KMS-11 (cell line): ENCODE data around the gene RSRC2.
"Not testable (repeated sequence)": the region's sequence is repeated elsewhere in the genome, so short reads cannot be mapped to it uniquely, and the experiment has no call there.

Experiments
- H2AFZ ChIP-seq: fragments of 200-600 bp; sonication (generic); 2 replicates; pipeline ENCODE4 v1.6.1; 2016; ENCODE audit warnings: antibody characterized with exemption, mixed run types, low read depth
- H3K27ac ChIP-seq: fragments of 200-600 bp; sonication (generic); 2 replicates; pipeline ENCODE4 v1.6.1; 2016; ENCODE audit warnings: mild to moderate bottlenecking, mixed run types
- H3K27me3 ChIP-seq: fragments of 200-600 bp; sonication (generic); 2 replicates; pipeline ENCODE4 v1.6.1; 2017; ENCODE audit warnings: mild to moderate bottlenecking, low read depth, mixed run types, moderate library complexity; ENCODE audit not compliant: insufficient read depth
- H3K36me3 ChIP-seq: fragments of 200-600 bp; sonication (generic); 2 replicates; pipeline ENCODE4 v1.6.1; 2017; ENCODE audit warnings: mild to moderate bottlenecking, mixed run types; ENCODE audit not compliant: insufficient read depth
- H3K4me1 ChIP-seq: fragments of 200-600 bp; sonication (generic); 2 replicates; pipeline ENCODE4 v1.6.1; 2016; ENCODE audit warnings: mild to moderate bottlenecking, low read depth, mixed run types; ENCODE audit not compliant: poor library complexity, severe bottlenecking
- H3K4me2 ChIP-seq: fragments of 200-600 bp; sonication (generic); 2 replicates; pipeline ENCODE4 v1.7.0; 2016; ENCODE audit warnings: mild to moderate bottlenecking, mixed run types
- H3K4me3 ChIP-seq: fragments of 200-600 bp; sonication (generic); IDR thresholded peaks from 2 replicates; pipeline ENCODE4 v1.6.1; 2017; ENCODE audit warnings: low read depth, low read length, mixed read lengths; ENCODE audit not compliant: insufficient read depth
- H3K79me2 ChIP-seq: fragments of 200-600 bp; sonication (generic); 2 replicates; pipeline ENCODE4 v1.6.1; 2016; ENCODE audit warnings: low read depth, mixed run types; ENCODE audit not compliant: insufficient read depth
- H3K9ac ChIP-seq: fragments of 200-600 bp; sonication (generic); 2 replicates; pipeline ENCODE4 v1.6.1; 2016; ENCODE audit warnings: mild to moderate bottlenecking, mixed run types
- H4K20me1 ChIP-seq: fragments of 200-600 bp; sonication (generic); 2 replicates; pipeline ENCODE4 v1.6.1; 2016; ENCODE audit warnings: mild to moderate bottlenecking, mixed run types; ENCODE audit not compliant: insufficient read depth
- TF ChIP-seq, protein P1 (sequence below): fragments of 200-600 bp; sonication (generic); conservative IDR thresholded peaks from 2 replicates; pipeline ENCODE4 v1.6.1; 2017; ENCODE audit warnings: low read depth, mild to moderate bottlenecking, antibody characterized with exemption, low read length, moderate library complexity, mixed read lengths

Gene RSRC2

DNA sequence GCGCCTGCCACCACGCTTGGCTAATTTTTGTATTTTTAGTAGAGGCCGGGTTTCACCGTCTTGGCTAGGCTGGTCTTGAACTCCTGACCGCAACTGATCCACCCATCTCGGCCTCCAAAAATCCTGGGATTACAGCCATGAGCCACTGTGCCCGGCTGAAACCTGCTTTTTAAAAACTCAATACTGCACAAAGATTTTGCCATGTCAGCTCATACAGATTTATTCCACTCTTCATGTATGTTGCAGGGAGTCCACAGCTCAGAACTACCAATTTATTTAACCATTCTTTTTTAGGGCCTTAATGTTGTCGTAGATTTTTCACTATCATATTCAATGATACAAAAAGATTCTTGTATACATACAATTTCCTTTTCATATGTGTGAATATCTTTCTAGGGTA is 46.0 kb downstream of the RSRC2 start:
- no peak overlapping the region for H3K9ac ChIP-seq
- no peaks in the 10 kb centered on the region for H3K4me1 ChIP-seq
- no peaks in the 10 kb centered on the region for H3K79me2 ChIP-seq
- H3K36me3 ChIP-seq: peaks cover under 1% of the 10 kb centered on the region; the same call in 1 of the 2 replicates
- no peak overlapping the region for H3K27ac ChIP-seq
- no peaks in the 10 kb centered on the region for H4K20me1 ChIP-seq
- no peaks in the 10 kb centered on the region for H3K27me3 ChIP-seq
- no peak overlapping the region for H2AFZ ChIP-seq
- TF ChIP-seq, protein P1, sequence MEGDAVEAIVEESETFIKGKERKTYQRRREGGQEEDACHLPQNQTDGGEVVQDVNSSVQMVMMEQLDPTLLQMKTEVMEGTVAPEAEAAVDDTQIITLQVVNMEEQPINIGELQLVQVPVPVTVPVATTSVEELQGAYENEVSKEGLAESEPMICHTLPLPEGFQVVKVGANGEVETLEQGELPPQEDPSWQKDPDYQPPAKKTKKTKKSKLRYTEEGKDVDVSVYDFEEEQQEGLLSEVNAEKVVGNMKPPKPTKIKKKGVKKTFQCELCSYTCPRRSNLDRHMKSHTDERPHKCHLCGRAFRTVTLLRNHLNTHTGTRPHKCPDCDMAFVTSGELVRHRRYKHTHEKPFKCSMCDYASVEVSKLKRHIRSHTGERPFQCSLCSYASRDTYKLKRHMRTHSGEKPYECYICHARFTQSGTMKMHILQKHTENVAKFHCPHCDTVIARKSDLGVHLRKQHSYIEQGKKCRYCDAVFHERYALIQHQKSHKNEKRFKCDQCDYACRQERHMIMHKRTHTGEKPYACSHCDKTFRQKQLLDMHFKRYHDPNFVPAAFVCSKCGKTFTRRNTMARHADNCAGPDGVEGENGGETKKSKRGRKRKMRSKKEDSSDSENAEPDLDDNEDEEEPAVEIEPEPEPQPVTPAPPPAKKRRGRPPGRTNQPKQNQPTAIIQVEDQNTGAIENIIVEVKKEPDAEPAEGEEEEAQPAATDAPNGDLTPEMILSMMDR: no peak
- H3K4me2 ChIP-seq: no peak overlapping the region
- H3K4me3 ChIP-seq: no peak overlapping the region

DNA sequence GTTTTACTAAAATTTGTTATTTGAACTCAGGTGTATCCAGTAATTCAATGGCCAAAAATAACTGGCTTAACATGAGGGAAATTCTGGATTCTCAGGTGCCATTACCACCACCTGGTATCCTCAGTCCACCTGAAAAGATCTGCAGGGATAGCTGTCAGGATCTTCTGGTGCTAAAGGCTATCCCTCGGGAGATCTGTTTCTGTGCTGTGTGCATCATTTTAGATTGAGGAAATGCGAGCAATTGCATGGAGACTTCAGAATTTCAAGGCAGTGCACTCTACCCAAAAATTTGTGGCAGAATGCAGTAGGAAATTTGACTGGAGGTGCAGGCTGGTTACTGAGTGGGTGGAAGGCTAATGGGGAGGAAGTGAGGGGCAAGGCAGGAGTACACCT is 52.4 kb downstream of the RSRC2 start:
- H3K4me3 ChIP-seq: no peak overlapping the region
- H4K20me1 ChIP-seq: no peaks in the 10 kb centered on the region
- no peak overlapping the region for H3K4me2 ChIP-seq
- TF ChIP-seq, protein P1: no peak
- H3K36me3 ChIP-seq: no peaks in the 10 kb centered on the region
- H3K79me2 ChIP-seq: no peaks in the 10 kb centered on the region
- H3K27me3 ChIP-seq: no peaks in the 10 kb centered on the region
- H3K9ac ChIP-seq: no peak overlapping the region
- no peak overlapping the region for H2AFZ ChIP-seq
- H3K27ac ChIP-seq: no peak overlapping the region
- peaks cover 13% of the 10 kb centered on the region for H3K4me1 ChIP-seq

DNA sequence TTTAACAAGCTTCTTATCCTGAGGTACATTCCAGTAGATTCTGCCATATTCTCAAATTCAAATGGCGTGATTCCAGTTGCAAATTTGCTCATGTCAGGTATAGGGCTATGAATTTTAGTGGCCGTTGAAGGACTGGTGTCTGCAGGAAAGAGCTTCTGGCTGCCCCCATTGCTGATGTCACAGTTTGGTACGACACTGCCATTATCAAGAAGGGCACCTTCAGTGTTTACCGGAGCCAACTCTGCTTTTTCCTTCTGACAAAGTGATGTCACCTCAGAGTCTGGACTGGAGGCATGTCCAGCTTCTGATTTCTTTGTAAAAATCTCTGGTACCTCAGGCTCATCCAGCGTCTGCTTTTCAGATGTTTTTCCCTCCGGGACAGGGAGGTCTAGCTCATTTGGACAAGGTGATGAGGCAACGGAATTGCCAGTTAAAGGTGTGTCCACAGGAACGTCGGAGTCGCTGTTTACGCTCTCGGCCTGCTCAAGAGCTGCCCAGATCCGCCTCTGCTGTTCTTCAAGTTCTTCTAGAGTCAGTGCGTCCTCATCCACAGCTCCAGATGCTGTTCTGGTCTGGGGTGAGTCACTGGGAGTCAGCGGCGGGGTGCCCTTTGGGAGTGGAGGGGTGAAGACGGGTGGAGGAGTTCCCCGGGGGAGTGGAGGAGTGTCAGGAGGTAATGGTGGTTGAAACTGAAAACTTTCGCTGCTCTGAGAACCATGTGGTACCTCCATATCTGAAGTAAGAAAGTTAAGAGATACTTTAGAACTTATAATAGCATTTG is 53.0 kb downstream of the RSRC2 start:
- no peak overlapping the region for H3K9ac ChIP-seq
- no peak overlapping the region for H3K4me3 ChIP-seq
- TF ChIP-seq, protein P1: no peak
- peaks cover 13% of the 10 kb centered on the region for H3K4me1 ChIP-seq
- no peaks in the 10 kb centered on the region for H3K36me3 ChIP-seq
- no peaks in the 10 kb centered on the region for H3K79me2 ChIP-seq
- H3K27ac ChIP-seq: no peak overlapping the region
- no peaks in the 10 kb centered on the region for H4K20me1 ChIP-seq
- H2AFZ ChIP-seq: no peak overlapping the region
- no peak overlapping the region for H3K4me2 ChIP-seq
- H3K27me3 ChIP-seq: no peaks in the 10 kb centered on the region

DNA sequence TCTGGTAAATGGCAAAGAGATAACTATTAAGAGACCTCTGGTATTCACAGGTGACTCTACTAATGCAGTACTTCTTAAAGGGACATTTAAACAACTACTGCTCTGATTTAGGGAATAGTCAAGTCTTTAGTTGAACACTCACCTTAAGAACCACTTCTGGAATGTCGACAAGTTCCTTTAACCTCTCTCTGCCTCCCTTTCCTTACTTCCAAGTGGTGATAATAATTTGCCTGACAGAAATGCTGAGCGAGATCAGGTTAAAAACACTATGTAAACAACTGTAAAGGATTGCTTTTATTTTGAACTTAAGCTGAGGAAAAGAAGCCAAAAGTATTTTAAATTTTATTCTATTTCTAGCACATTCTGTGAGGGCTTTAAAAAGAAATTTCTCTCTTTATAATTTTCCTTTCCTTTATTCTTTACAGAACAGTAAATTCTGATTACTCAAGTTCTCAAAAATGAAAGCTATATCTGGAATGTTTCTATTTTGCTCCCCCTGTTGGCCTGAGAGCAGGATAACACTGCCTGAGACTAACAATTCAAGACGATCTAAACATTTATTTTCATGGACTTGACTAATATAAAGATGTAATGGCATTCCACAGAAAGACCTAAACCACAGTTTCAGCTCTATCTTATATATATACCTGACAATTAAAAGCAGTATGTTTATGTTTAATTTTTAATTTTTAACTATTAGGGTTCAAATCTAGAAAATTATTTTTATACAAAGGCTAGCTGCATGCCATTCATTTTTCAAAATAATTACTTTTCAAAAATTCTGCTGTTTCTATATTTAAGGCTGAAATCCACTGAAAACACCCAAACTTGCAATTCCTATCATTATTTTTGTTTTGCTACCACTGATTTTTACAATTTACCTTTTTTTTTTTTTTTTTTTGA is 55.2 kb downstream of the RSRC2 start:
- H2AFZ ChIP-seq: no peak overlapping the region
- H3K36me3 ChIP-seq: no peaks in the 10 kb centered on the region
- no peak overlapping the region for H3K4me3 ChIP-seq
- H4K20me1 ChIP-seq: no peaks in the 10 kb centered on the region
- H3K9ac ChIP-seq: no peak overlapping the region
- TF ChIP-seq, protein P1: peak; percentile 69
- no peaks in the 10 kb centered on the region for H3K27me3 ChIP-seq
- no peak overlapping the region for H3K27ac ChIP-seq
- no peaks in the 10 kb centered on the region for H3K79me2 ChIP-seq
- H3K4me2 ChIP-seq: 0 out of 2 replicates have a peak overlapping the region, but pooled peaks have one; percentile 42
- peaks cover 13% of the 10 kb centered on the region for H3K4me1 ChIP-seq

DNA sequence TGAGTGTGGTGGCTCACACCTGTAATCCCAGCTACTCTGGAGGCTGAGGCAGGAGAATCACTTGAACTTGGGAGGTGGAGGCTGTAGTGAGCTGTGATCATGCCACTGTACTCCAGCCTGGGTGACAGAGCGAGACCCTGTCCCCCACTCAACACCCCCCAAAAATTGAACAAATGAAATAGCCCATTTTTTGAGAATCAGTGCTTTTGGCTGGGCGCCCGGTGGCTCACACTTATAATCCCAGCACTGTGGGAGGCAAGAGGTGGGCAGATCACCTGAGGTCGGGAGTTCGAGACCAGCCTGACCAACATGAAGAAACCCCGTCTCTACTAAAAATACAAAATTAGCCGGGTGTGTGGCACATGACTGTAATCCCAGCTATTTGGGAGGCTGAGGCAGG is 56.2 kb downstream of the RSRC2 start:
- H3K79me2 ChIP-seq, H3K27ac ChIP-seq, H3K27me3 ChIP-seq, H3K4me2 ChIP-seq, H4K20me1 ChIP-seq, H3K9ac ChIP-seq, H3K36me3 ChIP-seq, H3K4me3 ChIP-seq, H2AFZ ChIP-seq: not testable (repeated sequence)
- H3K4me1 ChIP-seq: peaks cover 13% of the 10 kb centered on the region

DNA sequence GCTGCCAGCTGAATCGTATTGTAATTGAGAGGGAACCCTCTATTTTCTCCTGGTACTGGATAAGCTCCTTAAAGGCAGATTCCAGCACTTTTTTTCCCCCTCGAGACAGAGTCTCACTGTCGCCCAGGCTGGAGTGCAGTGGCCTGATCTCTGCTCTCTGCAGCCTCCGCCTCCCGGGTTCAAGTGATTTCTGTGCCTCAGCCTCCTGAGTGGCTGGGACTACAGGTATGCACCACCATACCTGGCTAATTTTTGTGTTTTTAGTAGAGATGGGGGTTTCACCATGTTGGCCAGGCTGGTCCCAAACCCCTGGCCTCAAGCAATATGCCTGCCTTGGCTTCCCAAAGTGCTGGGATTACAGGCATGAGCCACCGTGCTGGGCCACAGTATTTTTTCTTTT is 56.9 kb downstream of the RSRC2 start:
- peaks cover 13% of the 10 kb centered on the region for H3K4me1 ChIP-seq
- H3K9ac ChIP-seq, H2AFZ ChIP-seq, H3K27ac ChIP-seq, H3K27me3 ChIP-seq, H3K4me3 ChIP-seq, H3K79me2 ChIP-seq, H3K4me2 ChIP-seq, H4K20me1 ChIP-seq, H3K36me3 ChIP-seq: not testable (repeated sequence)
